GM18519 (cell line): ENCODE data around the gene RIPOR1.

ENCODE experiments used
- ATAC-seq: cut with Tn5 transposase; IDR thresholded peaks from one replicate; pipeline ENCODE4 v1.9.1; 2021; ENCODE audit warnings: mild to moderate bottlenecking, moderate library complexity; ENCODE audit not compliant: unreplicated experiment, low FRiP score

The RIPOR1 gene

GRCh38 chr16:67594956-67595355, 66.3 kb downstream of the RIPOR1 start:
- ATAC-seq: no peak
